Stomach (tissue), 4 donors: ENCODE results near the gene WFDC10B.

Experiments
- CTCF ChIP-seq, 7 experiments: fragments of 450-650 bp in 4 of 7; fragments of 200-600 bp in 3 of 7; sonication (generic) in 3 of 7; IDR thresholded peaks; one replicate each; pipeline ENCODE4 v1.5.1; 2016 to 2019; ENCODE audit warnings: antibody characterized with exemption in 7 of 7, control low read depth in 2 of 7, mild to moderate bottlenecking in 1 of 7
- POLR2A ChIP-seq, 4 donors: fragments of 450-650 bp; IDR thresholded peaks; one replicate each; pipeline ENCODE4 v1.6.1; 2016; ENCODE audit warnings: antibody characterized with exemption in 4 of 4, control low read depth in 2 of 4, mild to moderate bottlenecking in 1 of 4, moderate library complexity in 1 of 4

GRCh38 chr20:45745015-45745414 is 40.2 kb upstream of the WFDC10B start:
- TF ChIP-seq CTCF (IDR thresholded peaks at IDR 0.05) (no peak), POLR2A (IDR thresholded peaks at IDR 0.05) (no peak)
